GM12878 (cell line): ENCODE data around the gene NEK11. TPM values are rescaled to one million over a fixed set of nuclear protein-coding genes. Genes with fewer than 3 reads are reported as not detected.

Experiments used
- ATAC-seq: fragments of 200-7000 bp; cut with Tn5 transposase; 3 replicates; pipeline ENCODE4 v1.9.1; 2020; ENCODE audit warnings: mild to moderate bottlenecking, moderate library complexity
- BruUV-seq: library from RNA; stranded (reverse); fragments of 400-500 nt; replicated peaks from 2 replicates; lab custom pipeline; 2021; lab: Mats Ljungman, UMichigan
- CTCF ChIA-PET: fragments of 300-600 bp; sonication (Branson Sonifier 250); formaldehyde crosslinking; extraction: SDS; loops from one replicate; lab custom pipeline; 2021; ENCODE audit warnings: inconsistent platforms; lab: Yijun Ruan, JAX
- POLR2A ChIA-PET: fragments of 350-600 bp; formaldehyde crosslinking; extraction: SDS; loops from one replicate; lab custom pipeline; 2021; ENCODE audit warnings: inconsistent platforms; lab: Charles Lee
- RAD21 ChIA-PET: fragments of 300-600 bp; sonication (Branson Sonifier 250); formaldehyde crosslinking; loops from one replicate; lab custom pipeline; 2023; ENCODE audit warnings: antibody characterized with exemption; ENCODE audit not compliant: unreplicated experiment; lab: Charles Lee
- SMC1A ChIA-PET: fragments of 300-600 bp; sonication (Branson Sonifier 250); formaldehyde crosslinking; loops from one replicate; lab custom pipeline; 2023; ENCODE audit not compliant: unreplicated experiment, uncharacterized antibody; lab: Charles Lee
- DNase-seq: peaks from one replicate; pipeline ENCODE4 v3.0.0-alpha.2; 2011; ENCODE audit warnings: low read depth, low spot score
- FAIRE-seq: peaks from 3 replicates; lab custom pipeline; 2011; peaks lifted over from hg19 to GRCh38; lab: Jason Lieb, UNC
- H2AFZ ChIP-seq: 2 replicates; pipeline ENCODE4 v1.6.0; 2011; ENCODE audit warnings: low read depth, low read length, control low read depth; ENCODE audit not compliant: control insufficient read depth
- H3K27ac ChIP-seq: 2 replicates; pipeline ENCODE4 v1.5.1; 2011; ENCODE audit warnings: control low read depth; ENCODE audit not compliant: control insufficient read depth, insufficient read depth
- H3K27me3 ChIP-seq, 2 experiments: replicated peaks in 1 of 2; 2 replicates each; pipeline versions ENCODE4 v1.6.0 to v1.6.1; 2011; ENCODE audit warnings: low read length in 1 of 2; ENCODE audit not compliant: control insufficient read depth in 2 of 2, insufficient read depth in 2 of 2
- H3K36me3 ChIP-seq, 2 experiments: 2 replicates each; pipeline ENCODE4 v1.5.1; 2011; ENCODE audit warnings: low read length in 1 of 2; ENCODE audit not compliant: control insufficient read depth in 2 of 2, insufficient read depth in 2 of 2
- H3K4me1 ChIP-seq: 2 replicates; pipeline ENCODE4 v1.6.1; 2011; ENCODE audit warnings: mild to moderate bottlenecking, low read length, moderate library complexity, mixed read lengths; ENCODE audit not compliant: control insufficient read depth, insufficient read depth
- H3K4me2 ChIP-seq: 2 replicates; pipeline ENCODE4 v1.6.0; 2011; ENCODE audit warnings: control low read depth; ENCODE audit not compliant: control insufficient read depth, insufficient read depth
- H3K4me3 ChIP-seq: fragments of 200-600 bp; sonication (generic); 2 replicates; pipeline ENCODE4 v1.5.1; 2016
- H3K79me2 ChIP-seq: 2 replicates; pipeline ENCODE4 v1.6.0; 2011; ENCODE audit warnings: low read length; ENCODE audit not compliant: control insufficient read depth, insufficient read depth
- H3K9ac ChIP-seq: 2 replicates; pipeline ENCODE4 v1.8.0; 2011; ENCODE audit warnings: low read length, control low read depth, mixed read lengths; ENCODE audit not compliant: control insufficient read depth, insufficient read depth
- H3K9me3 ChIP-seq: replicated peaks from 3 replicates; pipeline ENCODE4 v1.5.1; 2011; ENCODE audit warnings: mild to moderate bottlenecking, low read length; ENCODE audit not compliant: control insufficient read depth, insufficient read depth
- H4K20me1 ChIP-seq: 2 replicates; pipeline ENCODE4 v1.6.0; 2011; ENCODE audit not compliant: control insufficient read depth, insufficient read depth
- ETV6 ChIP-seq, 2 experiments: fragments of 450-650 bp in 1 of 2; IDR thresholded peaks in 1 of 2; conservative IDR thresholded peaks in 1 of 2; 2 replicates each; pipeline ENCODE4 v1.6.1; 2014; ENCODE audit warnings: antibody characterized with exemption in 1 of 2, borderline replicate concordance in 1 of 2, low read depth in 1 of 2, mild to moderate bottlenecking in 1 of 2, moderate library complexity in 1 of 2
- NR2F1 ChIP-seq: fragments of 450-650 bp; conservative IDR thresholded peaks from 2 replicates; pipeline ENCODE4 v1.6.1; 2017; ENCODE audit warnings: mild to moderate bottlenecking
- POLR2A ChIP-seq: IDR thresholded peaks from 2 replicates; pipeline ENCODE4 v1.6.1; 2011; ENCODE audit warnings: low read depth, mild to moderate bottlenecking, low read length
- SMC3 ChIP-seq: IDR thresholded peaks from 2 replicates; pipeline ENCODE4 v1.6.1; 2011; ENCODE audit warnings: low read length, improper control_type of control experiment, borderline replicate concordance
- ZBTB40 ChIP-seq: fragments of 450-650 bp; IDR thresholded peaks from 2 replicates; pipeline ENCODE4 v1.6.1; 2016; ENCODE audit warnings: mild to moderate bottlenecking, moderate library complexity, borderline replicate concordance
- WGBS: methylation state at CpG from one replicate; pipeline ENCODE4 v1.1.6; 2016; ENCODE audit warnings: low lambda C conversion rate; ENCODE audit not compliant: insufficient replicate concordance, insufficient coverage; ENCODE audit errors: missing lambda C conversion rate; 5-methylcytosine and 5-hydroxymethylcytosine counted together
- in situ Hi-C: fragments of 300-500 bp; cut with MboI; formaldehyde crosslinking; loops from 9 replicates; pipeline ENCODE4 v1.14.3; 2018; ENCODE audit warnings: mixed read lengths
- intact Hi-C: fragments of 100-400 bp; cut with micrococcal nuclease; formaldehyde crosslinking; loops from one replicate; pipeline ENCODE4 v1.14.2; 2022; ENCODE audit not compliant: unreplicated experiment
- polyA plus RNA-seq, 11 experiments: library from polyadenylated mRNA; depleted of rRNA in 4 of 11; unstranded in 6 of 11; stranded (reverse) in 5 of 11; fragments of >200 nt; fragmentation: Nextera tagmentation in 4 of 11; fragmentation: Illumina TruSeq in 1 of 11; extraction: Ambion mirVana in 4 of 11; extraction: Trizol in 1 of 11; gene quantifications; 1 replicate in 1 of 11; 2 replicates in 10 of 11; pipeline versions ENCODE4 v1.2.1 to v1.2.3, GENCODE V29; 2011 to 2016; ENCODE audit warnings: inconsistent platforms in 2 of 11, missing spikeins in 2 of 11, low read depth in 1 of 11
- total RNA-seq, 4 experiments: library from RNA; depleted of rRNA in 3 of 4; stranded (reverse); fragments of >200 nt in 3 of 4; fragmentation: Illumina TruSeq in 1 of 4; extraction: Trizol in 1 of 4; gene quantifications; 2 replicates each; pipeline versions ENCODE4 v1.2.1 to v1.2.3, GENCODE V29; 2013 to 2021

Gene NEK11
- total and polyA plus RNA-seq, 10 of the 15 experiments (the other 5 are each of a cell fraction or from before 2014, with no cell fraction given): 0.05 to 0.94 (median 0.36) TPM; not detected in 1

GRCh38 chr3:131361464-131362421 is 335.1 kb downstream of the NEK11 start:
- H3K9me3 ChIP-seq: no peaks in the 10 kb centered on the region
- peak overlapping the region; percentile 75 for H3K4me2 ChIP-seq
- in situ Hi-C loops: no loop called here
- intact Hi-C loops: no loop called here
- CTCF ChIA-PET: no interaction called here
- SMC1A ChIA-PET: no interaction called here
- peak; percentile 37 for DNase-seq
- H3K27me3 ChIP-seq: peaks cover 0 to 1% of the 10 kb centered on the region in 2 experiments; a peak in 1 of 4 replicates
- no peak for TF ChIP-seq NR2F1
- TF ChIP-seq ZBTB40: no peak
- no peak for TF ChIP-seq ETV6 (conservative IDR thresholded peaks at IDR 0.05 in 1 of 2, IDR thresholded peaks at IDR 0.05 in 1 of 2; ENCODE audit: borderline replicate concordance in 1 of 2, low read depth in 1 of 2)
- TF ChIP-seq POLR2A: peak; percentile 52; the same call in 1 of the 2 replicates
- TF ChIP-seq SMC3: no peak
- TF ChIP-seq, all 136 proteins: peak for 1
- Histone ChIP-seq H4K20me1 (no peaks in the 10 kb centered on the region), H3K9ac (no peak overlapping the region; the same call in 1 of the 2 replicates), H3K27ac (no peak overlapping the region), H3K79me2 (no peaks in the 10 kb centered on the region), H2AFZ (peak overlapping the region; percentile 51), H3K4me1 (no peaks in the 10 kb centered on the region), H3K4me3 (peak overlapping the region; percentile 42; the same call in 1 of the 2 replicates), H3K36me3 (no peaks in the 10 kb centered on the region)
- FAIRE-seq (no peak), ATAC-seq (peak; percentile 46)
- 61% methylated on average over 58 of the region's 64 CpGs for WGBS
- ChIA-PET POLR2A (no interaction called here), RAD21 (no interaction called here)
- BruUV-seq: no TSS peak
